Head of caudate nucleus (tissue), 42 donors: ENCODE results near the gene MED29.
A peak's percentile ranks its signal among the peaks of the same experiment; 100 is the strongest.
"Not testable (repeated sequence)": the region's sequence is repeated elsewhere in the genome, so short reads cannot be mapped to it uniquely, and the experiment has no call there.

ENCODE experiments used
- DNase-seq, 42 donors: peaks; one replicate each; pipeline versions ENCODE4 v3.0.0 to v3.0.0-alpha.2; 2020 to 2021; ENCODE audit warnings: mixed read lengths in 7 of 42
- intact Hi-C: fragments of 100-400 bp; cut with DNase I; formaldehyde crosslinking; loops from one replicate; pipeline ENCODE4 v1.15.0; 2022

Gene MED29

DNA sequence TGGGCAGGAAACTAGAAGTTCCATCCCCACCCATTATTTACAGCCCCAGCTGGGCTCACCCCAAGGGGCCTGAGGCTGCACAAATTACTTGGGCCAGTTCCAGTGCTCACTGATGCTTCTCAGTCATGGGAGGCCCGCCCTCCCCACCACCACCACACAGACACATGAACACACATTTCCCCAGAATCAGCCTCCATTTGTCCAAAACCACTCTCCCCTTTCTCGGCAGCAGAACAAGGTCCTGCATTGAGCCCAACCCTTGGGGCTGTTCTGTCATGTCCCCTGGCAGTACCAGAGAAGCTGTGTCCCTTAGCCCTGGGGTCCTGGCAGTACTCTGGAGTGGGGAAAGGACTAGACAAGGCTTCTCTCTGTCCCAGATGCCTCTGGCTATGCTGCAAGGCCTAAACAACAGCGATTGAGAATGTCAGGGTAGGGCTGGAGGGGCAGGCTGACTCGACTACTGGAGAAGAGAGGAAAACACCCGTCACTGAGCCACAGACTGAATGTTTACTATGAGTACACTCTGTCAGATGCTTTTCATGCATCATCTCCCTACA lies 27.2 kb upstream of the MED29 start:
- DNase-seq, result peak; percentile 31 to 95 (median 82)
- intact Hi-C loops, result no loop called here

DNA sequence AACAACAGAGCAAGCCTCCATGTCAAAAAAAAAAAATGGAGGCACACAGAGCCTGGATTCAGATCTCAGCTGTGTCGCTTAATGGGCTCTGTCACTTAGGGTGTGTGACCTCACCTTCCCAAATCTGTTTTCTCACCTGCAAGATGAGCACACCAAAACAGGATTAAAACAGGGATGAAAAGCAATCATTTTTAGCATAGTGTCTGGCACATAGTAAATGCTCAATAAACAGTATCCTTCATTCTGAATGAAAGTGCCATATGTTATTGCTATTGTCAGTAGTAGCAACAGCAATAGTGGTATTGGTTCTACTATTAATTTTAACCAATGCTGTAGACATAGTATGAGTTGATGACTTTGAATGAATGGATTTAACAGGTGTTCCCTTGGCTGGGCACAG lies 25.6 kb upstream of the MED29 start:
- intact Hi-C loops, result no loop called here
- no peak for DNase-seq

DNA sequence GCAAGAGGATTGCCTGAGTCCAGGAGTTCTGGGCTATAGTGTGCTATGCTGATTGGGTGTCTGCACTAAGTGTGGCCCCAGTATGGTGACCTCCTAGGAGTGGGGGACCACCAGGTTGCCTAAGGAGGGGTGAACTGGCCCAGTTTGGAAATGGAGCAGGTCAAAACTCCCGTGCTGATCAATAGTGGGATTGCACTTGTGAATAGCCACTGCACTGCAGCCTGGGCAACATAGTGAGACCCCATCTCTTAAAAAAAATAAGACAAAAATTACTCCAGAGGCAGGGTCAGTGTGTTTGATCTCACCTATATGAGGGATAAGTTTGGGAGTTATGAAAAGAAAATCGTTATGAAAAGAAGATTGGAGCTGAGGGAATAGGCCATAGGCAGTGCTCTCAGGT lies 22.0 kb upstream of the MED29 start:
- intact Hi-C loops, result no loop called here
- DNase-seq, result no peak

DNA sequence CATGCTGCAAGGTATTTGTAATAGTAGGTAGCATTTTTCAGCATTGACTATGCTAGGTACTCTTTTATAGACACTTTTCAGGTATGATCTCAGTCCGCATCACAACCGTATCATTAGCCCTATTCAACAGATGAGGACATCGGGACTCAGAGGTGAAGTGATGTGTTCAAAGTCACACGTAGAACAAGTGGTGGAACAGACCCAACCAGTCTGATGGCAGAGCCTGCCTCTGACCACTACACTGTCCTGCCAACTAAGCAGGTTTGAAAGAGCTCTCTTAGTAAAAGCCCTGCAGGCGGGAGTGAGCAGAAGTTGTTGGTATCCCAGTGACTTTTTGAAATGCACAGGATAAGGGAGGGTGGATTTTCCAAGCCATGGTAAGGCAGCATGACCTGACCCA lies 20.4 kb upstream of the MED29 start:
- intact Hi-C loops, result no loop called here
- no peak for DNase-seq

DNA sequence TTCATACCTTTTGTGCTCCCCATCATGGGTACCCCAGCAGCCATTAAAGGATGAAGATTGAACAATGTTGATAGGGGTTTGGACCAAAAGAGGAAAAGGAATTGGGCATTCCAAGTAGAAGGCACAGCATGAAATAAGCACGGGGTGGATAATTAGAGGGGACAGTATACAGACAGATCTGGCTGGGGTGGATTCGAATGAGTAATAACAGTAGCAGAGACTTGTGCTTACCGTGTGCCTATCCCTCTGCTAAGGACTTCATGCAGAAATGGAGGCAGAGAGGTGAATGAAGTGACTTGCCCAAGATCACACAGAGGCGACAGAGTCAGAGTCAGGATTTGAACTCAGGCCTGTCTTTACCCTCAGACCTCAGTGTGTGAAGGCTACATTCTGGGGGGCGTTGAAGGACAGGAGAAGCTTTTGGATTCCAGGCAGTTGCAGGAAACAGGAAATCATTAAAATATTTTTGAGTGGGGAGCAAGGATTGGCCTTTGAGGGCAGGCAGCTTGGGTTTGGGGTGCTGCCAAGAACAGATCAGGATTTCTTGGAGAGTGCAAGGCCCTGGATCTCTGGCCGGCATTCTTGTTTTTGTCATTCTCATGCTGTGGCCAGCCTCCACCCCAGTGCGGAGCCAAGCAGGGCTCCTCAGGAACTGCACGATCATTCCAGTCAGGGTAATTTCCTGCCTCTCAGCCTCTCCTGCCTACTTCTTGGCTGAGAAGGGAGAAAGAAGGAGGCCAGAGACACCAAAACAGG lies 19.0 kb upstream of the MED29 start:
- peak in 36 of 42 donors; percentile 16 to 85 (median 56) for DNase-seq
- intact Hi-C loops, result no loop called here

DNA sequence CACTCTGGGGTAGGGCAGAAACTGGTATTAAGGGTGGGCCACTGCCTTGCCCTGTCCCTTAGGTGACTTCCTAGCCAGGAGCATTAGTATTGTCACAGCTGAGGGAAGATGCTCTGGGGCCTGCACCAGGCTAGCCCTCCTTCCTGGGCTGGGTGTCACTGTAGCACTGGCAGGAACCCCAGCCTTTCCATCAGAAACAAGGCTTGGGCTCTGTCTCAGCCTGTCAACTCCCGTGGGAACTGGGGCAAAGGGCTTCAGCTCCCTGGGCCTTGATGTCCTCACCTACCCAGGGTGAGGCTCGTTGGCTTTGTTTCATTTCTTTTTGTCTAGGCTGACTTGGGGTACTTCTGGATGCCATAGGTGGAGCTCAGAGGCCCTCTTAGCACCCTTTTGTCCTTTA lies 18.2 kb upstream of the MED29 start:
- peak in 4 of 42 donors; percentile 19 to 40 (median 36) for DNase-seq
- intact Hi-C loops, result no loop called here

DNA sequence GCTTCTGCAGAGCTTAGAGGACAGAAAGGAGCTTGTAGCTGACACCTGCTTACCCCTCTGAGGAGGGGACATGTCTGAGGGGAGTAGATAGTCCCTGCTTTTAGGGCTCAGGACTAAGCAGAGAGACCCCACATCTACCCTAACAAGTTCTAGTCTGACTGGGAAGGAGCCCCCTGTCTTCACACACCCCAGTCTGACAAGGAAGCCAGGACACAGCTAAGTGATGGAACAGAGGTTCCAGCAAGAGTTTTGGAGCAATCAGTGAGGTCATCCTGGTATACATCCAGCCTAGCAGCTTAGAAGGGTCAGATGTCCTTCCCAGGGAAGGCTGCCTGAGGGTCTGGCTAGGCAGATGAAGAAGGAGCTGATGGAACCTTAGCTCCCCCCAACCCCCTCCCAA lies 15.2 kb upstream of the MED29 start:
- intact Hi-C loops, result no loop called here
- DNase-seq, result no peak

DNA sequence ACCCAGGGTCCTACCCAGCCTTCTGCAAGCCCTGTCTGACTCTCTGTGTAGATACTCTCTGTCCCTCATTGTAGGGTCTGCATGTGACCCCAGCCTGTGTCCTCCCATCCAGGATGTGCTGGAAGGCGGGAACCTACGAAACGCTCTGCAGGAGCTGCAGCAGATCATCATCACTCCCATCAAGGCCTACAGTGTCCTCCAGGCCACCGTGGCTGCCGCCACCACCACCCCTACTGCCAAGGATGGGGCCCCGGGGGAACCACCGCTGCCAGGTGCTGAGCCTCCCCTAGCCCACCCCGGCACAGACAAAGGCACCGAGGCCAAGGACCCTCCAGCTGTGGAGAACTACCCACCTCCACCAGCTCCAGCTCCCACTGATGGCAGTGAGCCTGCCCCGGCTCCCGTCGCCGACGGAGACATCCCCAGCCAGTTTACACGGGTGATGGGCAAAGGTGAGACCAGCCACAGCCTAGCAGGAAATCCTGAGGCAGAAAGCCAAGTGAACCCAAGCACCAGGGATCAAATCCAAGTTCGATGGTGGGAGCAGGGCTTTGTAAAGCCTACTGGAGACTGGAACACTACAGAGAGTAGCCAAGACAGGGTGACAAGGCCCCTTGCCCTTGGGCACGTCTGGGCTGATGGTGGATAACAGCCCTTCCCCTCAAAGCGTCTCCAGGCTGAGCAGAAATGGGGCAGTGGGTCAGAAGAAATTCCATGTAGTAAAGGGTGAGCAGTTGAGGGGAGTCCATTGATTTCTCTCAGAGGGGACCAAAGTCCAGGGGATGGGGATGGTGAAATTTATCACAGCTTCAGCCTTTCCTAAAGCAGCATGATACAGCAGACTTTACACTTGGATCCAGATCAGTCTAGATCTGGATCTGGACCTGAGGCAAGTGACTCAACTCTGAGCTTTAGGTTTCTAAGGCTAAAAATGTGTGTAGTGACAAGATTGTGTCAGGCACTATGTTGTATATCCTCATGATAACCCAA lies 13.5 kb upstream of the MED29 start:
- DNase-seq, result no peak
- intact Hi-C loops, result no loop called here

DNA sequence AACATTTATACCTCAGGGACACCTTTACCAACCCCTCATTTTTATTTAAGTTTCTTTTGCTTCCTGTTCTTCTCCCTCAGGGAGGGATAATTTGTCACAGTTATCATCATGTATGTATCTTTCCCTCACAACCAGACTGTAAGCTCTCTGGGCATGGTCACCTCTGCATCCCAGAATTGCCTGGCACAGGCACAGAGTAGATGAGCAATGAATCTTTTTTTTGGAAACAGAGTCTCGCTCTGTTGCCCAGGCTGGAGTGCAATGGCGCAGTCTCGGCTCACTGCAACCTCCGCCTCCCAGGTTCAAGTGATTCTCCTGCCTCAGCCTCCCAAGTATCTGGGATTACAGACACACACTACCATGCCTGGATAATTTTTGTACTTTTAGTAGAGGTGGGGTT lies 11.8 kb upstream of the MED29 start:
- intact Hi-C loops, DNase-seq: not testable (repeated sequence)

DNA sequence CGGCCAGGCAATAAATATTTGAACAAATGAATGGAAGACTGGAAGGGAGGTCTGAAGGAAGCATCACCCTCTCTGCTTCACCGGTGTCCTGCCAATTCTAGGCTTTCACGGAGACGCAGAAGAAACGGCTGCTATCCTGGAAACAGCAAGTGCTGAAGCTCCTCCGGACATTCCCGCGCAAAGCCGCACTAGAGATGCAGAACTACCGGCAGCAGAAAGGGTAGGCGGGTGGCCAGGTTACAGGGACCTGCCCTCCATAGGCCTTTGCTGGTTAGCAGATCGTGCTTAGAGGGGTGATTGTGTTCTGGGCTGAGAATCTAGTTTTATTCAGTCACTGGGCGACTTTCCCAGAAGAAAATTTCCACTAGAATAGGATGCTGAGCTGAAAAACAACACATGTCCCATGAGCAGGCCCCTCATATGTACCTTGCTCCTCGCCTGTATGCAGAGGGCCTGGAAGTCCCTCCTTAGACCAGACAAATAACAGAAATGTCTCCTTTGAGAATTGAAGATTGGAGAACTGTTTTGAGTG lies 11.2 kb upstream of the MED29 start:
- DNase-seq, result peak in 2 of 42 donors; percentile 48 to 49
- intact Hi-C loops, result no loop called here

DNA sequence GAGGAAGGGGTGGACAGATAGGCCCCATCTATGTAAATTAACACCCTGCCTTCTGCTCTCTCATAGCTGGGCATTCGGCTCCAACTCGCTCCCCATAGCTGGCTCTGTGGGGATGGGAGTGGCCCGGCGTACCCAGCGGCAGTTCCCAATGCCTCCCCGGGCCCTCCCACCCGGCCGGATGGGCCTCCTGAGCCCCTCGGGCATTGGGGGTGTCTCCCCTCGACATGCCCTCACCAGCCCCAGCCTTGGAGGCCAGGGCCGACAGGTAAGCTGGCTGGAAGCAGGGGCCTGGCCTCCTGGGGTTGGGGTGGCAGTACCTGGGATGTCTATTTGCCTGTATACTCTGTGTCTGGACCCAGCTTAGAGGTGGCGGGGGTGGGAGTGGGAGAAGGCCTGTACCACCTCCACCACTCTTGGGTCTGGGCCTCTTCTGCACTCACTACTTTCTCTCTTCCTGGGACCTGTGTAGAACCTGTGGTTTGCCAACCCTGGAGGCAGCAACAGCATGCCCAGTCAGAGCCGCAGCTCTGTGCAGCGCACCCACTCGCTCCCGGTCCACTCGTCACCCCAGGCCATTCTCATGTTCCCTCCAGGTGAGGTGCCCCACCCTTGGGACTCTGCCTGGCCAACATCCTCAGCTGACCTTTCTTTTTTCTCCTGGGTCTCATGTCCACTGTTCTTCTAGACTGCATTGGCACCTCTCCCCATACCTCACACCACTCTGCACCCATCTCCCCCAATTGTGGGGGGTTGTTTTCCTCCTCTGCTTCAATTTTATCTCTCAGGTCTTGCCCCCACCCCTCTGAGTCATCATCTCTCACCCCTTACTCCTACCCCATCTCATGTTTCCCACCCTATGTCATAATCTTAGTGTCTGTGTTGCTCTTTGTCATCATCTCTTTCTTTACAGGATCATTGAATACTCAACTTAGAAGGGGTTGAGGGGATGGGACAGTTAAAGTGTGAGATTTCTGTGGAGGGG lies 10.4 kb upstream of the MED29 start:
- intact Hi-C loops, result no loop called here

DNA sequence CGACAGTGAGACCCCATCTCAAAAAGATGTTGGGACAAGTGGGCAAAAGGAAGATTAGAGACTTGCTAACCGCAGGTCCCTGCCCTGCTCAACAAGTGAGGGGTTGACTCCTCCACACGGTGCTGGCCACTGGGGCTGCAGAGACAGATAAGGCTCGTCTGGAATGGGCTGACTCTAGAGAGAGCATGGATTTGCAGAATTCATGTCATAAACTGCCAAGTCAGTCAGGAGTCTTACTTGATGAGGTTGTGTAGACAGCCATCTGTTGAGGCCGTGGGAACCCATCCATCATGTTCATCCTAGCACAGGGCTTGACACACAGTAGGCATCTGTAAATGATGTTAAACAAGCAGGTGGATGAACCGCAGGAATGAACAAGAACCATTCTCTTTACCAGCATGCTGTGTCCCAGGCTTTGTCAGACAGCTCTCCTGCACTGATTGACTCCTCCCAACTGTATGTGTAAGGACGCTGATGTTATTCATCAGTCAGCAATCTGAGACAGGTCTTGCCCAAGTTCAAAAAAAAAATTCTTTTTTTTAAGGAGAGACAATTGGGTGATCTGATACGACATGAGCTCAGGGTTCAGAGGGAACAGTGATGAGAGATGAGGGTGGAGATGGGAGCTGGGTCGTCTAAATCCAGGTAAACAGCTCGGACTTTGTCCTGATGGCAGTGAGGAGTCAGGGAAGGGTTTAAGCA lies 9.1 kb upstream of the MED29 start:
- DNase-seq, result no peak
- intact Hi-C loops, result no loop called here

More for the DNA sequence above, 10.4 kb upstream of the MED29 start:
- no peak for DNase-seq

DNA sequence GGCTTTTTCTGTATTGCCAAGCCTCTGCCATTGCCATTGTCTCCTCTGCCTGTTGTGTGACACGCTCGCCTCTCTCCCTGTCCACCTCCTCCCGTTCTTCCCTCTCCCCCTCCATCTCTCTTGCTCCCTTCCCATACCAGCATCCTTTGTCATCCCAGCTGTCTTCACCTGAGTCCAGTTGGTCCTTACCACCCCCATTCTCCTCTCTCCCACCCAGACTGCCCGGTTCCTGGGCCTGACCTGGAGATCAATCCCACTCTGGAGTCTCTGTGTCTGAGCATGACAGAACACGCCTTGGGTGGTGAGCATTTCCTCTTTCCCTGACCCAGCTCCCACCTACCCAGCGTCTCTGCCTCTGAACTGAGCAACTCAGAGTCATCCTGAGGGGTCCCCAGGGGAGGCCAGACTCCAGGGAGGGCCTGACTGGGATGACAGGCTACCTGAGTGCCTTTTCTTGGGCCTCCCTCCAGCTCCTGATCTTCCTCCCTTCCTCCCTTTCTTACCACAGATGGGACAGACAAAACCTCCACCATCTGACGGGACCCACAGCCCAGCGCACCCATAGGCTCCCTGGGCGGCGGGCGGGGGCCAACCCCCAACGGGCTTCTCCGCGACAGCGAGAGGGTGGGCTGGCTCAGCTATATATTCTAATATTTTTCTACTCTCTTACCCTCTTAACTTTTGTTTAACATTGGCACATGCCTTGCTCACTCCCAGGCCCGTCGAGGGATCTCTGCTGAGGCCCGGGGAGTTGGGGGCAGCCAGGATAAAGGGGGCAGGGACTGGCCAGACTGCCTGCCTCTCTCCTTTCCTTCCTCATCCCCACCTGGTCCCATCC lies 8.0 kb upstream of the MED29 start:
- intact Hi-C loops, result no loop called here
- DNase-seq, result no peak

DNA sequence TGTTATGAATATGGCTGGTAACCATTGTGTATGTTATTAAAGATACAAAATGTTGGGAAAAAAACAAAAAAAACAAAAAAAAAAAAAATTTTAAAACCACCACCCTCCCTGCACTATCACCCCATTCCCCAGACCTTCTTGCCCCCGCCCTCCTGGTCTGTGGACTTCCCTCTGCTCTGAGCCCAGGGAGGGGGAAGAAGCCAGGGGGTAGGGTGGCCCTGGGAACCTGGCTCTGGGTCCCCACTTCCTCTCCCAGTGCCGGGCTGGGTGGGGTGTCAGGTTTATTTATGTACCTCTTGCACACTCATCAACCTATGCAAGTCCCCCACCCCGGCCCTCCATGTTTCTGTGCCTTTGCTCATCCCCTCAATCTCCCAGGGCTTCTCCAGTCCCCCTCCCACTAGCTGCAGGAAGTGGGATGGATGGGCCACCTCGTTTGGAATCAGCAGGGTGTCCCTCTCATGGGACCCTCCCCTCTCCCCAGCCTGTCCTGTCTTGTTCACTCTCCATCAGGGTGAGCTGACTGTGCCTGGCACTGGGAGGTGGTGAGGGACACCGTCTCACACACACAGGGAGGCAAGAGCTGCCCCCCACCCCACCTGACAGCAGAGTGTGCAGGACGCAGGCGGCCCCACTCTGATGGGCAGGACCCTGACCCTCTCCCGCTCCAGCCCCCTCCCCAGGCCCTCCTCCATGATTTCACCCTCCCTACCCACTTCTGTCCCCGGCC lies 6.2 kb upstream of the MED29 start:
- no peak for DNase-seq
- intact Hi-C loops, result no loop called here

DNA sequence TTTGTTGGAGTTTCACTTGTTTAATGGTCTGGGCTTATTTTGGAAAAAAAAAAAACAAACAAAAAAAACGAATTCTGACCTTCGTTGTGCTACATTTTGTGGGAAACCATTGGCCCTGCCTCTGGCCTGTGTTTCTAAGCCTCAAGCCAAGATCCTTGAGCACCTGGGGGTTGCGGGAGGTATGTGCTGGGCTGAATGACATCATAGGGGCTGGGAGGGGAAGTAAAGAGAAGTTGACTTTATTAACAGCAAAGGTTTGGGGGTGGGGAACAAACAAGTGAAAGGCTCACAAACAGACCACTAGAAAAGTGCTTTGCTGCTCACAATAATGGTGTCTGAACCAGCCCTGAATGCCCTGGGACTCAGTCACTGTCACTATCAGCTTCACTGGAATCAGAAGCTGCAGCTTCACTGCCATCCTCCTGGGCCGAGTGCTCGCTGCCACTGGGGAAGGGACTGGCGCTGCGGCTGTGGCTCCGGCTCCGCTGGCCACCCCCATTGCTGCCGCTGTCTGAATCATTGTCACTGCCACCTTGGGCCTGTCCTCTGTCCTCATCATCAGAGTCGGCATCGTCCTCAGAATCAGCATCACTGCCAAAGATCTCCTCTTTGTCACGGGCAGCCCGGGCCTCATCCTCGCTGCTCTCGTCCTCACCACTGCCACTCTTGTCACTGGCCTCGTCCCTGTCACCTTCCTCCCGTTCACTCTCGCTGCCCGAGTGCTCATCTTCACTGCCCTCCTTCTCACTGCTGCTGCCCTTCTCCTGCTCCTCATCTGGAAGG lies 5.4 kb upstream of the MED29 start:
- DNase-seq, result no peak

DNA sequence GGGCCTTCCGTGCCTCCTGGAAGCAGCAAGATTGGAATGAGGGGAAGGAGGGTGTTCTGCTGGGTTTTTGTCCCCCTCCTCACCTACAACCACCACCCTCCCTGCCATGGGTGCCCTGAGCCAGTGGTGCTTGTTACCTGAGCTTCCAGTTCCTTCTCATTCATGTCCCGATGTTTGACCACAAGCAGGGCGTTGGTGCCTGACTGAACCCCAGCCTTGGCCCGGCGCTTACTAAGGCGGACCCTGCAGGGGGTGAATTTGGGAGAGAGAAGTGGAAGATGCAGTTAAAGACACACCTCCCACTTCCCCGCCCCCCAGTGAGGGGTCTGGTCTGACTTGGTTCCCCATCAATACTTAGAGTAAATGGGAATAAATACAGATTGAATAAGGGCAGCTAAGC lies 4.6 kb upstream of the MED29 start:
- intact Hi-C loops, result no loop called here
- no peak for DNase-seq

More for the DNA sequence above, 5.4 kb upstream of the MED29 start:
- intact Hi-C loops, result no loop called here
